ENCODE measurements around the gene EDN1. TPM values are rescaled to one million over a fixed set of nuclear protein-coding genes. Genes with fewer than 3 reads are reported as not detected.
A peak's percentile ranks its signal among the peaks of the same experiment; 100 is the strongest.

Gene EDN1
- total RNA-seq, 1 donor from 2014 or later: 0.26 TPM

DNA sequence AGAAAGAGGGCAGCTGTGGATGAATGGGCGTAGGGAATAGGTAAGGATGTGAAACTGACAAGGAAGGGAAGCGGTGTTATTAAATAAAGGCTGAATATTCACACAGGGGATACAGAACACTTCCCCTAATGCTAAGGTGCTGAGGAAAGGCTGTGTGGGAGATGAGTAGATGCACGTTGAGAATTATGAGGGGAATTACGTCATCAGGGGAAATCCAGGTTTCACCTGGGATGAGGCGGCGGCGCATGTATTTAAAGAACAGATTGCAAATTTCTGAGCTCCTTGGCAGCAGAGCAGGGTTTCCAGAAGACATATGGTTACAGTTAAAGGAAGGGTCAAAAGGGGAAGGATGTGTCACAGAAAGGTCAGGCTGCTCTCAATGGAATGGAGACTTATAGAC is 28.7 kb upstream of the EDN1 start:
- H3K27ac Mint-ChIP-seq: peak overlapping the region; percentile 1
- H3K27me3 Mint-ChIP-seq: peaks cover 12% of the 10 kb centered on the region
- peaks cover 6% of the 10 kb centered on the region for H3K4me1 Mint-ChIP-seq
- DNase-seq: no peak
- H3K9me3 Mint-ChIP-seq: peaks cover 8% of the 10 kb centered on the region
- intact Hi-C loops (cut with micrococcal nuclease): no loop called here
- H3K4me3 Mint-ChIP-seq: no peak overlapping the region
- no peaks in the 10 kb centered on the region for H3K36me3 Mint-ChIP-seq (ENCODE audit: low read depth)

DNA sequence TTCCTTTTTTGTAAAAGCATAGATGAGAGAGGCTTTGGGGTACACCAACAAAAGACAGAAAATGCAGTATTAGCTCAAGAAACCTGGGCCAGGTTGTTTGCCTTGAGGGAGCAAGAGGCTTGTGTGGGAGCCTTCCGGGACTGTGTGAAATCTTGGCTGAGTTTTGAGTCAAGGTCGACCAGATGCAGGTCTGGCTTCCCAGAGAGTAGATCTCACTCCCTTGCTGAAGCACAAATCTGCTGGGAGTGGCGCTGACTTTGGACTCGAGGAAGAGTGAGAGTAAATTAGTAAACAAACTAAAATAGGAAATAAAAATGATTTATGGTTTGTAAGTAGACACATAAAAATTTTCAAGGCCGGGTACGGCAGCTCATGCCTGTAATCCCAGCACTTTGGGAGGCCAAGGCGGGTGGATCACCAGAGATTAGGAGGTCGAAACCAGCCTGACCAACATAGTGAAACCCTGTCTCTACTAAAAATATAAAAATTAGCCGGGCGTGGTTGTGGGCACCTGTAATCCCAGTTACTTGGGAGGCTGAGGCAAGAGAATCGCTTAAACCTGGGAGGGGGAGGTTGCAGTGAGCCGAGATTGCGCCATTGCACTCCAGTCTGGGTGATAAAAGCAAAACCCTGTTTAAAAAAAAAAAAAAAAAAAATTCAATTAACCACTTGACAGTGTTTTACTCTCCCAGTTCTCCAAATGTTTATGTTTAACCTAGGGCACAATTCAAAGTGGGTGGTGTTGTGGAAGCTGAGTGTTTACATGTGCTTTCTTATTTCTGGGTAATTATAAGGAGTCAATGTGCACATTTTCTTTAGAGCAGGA is 27.7 kb upstream of the EDN1 start:
- no peak overlapping the region for H3K4me3 Mint-ChIP-seq
- DNase-seq: no peak
- H3K27me3 Mint-ChIP-seq: peaks cover 12% of the 10 kb centered on the region
- no peak overlapping the region for H3K27ac Mint-ChIP-seq
- peaks cover 11% of the 10 kb centered on the region for H3K4me1 Mint-ChIP-seq
- H3K9me3 Mint-ChIP-seq: peaks cover 8% of the 10 kb centered on the region
- no peaks in the 10 kb centered on the region for H3K36me3 Mint-ChIP-seq (ENCODE audit: low read depth)
- intact Hi-C loops (cut with micrococcal nuclease): no loop called here

DNA sequence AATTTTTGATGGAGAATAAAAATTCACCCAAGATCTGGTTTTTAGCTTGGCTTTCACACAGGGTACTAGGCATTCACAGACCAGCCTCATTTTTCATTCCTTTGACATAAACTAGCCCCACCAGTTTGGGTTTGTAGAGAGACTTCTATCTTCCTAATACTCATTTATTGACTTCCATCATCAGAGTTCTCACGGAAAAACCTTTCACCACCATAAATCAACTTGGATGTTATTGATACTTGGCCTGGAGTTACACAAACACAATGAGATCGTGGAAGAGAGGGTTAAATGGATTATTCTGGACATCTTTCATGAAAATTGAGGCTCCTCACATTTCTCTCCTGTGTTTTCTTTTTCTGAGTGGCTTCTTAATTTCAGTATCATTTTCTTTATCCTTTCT is 26.8 kb upstream of the EDN1 start:
- peaks cover 12% of the 10 kb centered on the region for H3K27me3 Mint-ChIP-seq
- H3K27ac Mint-ChIP-seq: no peak overlapping the region
- no peak for DNase-seq
- H3K4me1 Mint-ChIP-seq: peaks cover 13% of the 10 kb centered on the region
- no peaks in the 10 kb centered on the region for H3K36me3 Mint-ChIP-seq (ENCODE audit: low read depth)
- H3K9me3 Mint-ChIP-seq: peaks cover 8% of the 10 kb centered on the region
- no peak overlapping the region for H3K4me3 Mint-ChIP-seq
- intact Hi-C loops (cut with micrococcal nuclease): no loop called here

DNA sequence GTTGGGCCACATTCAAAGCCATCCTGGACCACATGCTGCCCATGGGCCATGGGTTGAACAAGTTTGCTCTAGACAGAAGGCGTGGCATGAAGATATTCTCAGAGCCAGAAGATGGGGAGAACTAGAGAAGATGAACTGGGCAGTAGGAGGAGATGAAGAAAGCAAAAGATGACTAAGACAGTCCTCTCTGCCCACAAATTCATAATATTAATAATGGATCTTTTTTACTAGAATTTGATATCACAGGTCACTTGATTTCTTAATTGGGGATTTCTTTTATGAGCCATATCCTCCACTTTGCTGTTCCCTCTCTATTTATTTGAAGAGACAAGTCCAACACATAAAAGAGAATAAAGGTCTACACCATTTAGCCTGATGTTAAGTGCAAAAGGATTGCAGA is 25.5 kb upstream of the EDN1 start:
- Mint-ChIP-seq H3K4me3 (no peak overlapping the region), H3K9me3 (peaks cover 8% of the 10 kb centered on the region), H3K27ac (no peak overlapping the region), H3K27me3 (peaks cover 12% of the 10 kb centered on the region), H3K4me1 (peaks cover 13% of the 10 kb centered on the region), H3K36me3 (ENCODE audit: low read depth) (peaks cover under 1% of the 10 kb centered on the region)
- intact Hi-C loops (cut with micrococcal nuclease): loop anchor here (5.0 kb wide), 1 partner anchor 32 kb away; no protein-coding TSS in a partner anchor
- DNase-seq: no peak

DNA sequence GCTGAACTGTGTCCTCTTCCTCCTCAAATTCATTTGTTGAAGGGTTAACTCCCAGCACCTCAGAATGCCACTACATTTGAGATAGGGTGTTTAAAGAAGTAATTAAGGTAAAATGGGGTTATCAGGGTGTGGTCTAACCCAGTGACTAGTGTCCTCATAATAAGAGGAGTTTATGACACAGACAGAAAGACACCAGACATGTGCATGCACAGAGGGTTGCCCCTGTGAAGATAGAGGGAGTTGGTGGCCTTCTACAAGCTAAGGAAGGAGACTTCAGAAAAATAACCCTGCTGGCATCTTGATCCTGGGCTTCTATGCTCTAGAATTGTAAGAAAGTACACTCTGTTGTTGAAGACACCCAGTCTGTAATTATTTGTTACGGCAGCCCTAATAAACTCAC is 24.9 kb upstream of the EDN1 start:
- Mint-ChIP-seq H3K4me3 (no peak overlapping the region), H3K36me3 (ENCODE audit: low read depth) (peaks cover 4% of the 10 kb centered on the region), H3K27me3 (peaks cover 11% of the 10 kb centered on the region), H3K4me1 (peaks cover 13% of the 10 kb centered on the region), H3K9me3 (peaks cover 11% of the 10 kb centered on the region), H3K27ac (no peak overlapping the region)
- DNase-seq: no peak
- intact Hi-C loops (cut with micrococcal nuclease): loop anchor here (5.0 kb wide), 1 partner anchor 33 kb away; no protein-coding TSS in a partner anchor

DNA sequence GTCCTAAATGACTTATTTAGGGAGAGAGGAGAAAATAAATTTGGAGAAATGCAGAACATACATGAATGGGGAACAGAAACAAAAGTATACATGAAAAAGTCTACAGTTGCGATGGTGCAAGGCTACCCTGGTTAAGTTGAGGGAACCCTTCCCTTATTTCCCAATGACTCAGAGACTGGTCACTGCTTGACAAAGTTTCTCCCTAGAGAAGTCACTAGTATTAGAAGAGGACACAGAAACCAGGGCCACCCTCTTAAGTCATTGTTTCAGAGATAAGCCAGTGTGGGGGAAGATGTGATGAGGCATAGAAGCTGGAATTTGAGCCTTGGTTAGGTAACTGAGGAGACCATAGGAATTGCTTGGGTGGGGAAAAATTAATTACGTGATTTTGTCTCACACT is 24.4 kb upstream of the EDN1 start:
- H3K4me3 Mint-ChIP-seq: no peak overlapping the region
- peaks cover 14% of the 10 kb centered on the region for H3K9me3 Mint-ChIP-seq
- intact Hi-C loops (cut with micrococcal nuclease): loop anchor here (5.0 kb wide), 1 partner anchor 33 kb away; no protein-coding TSS in a partner anchor
- no peak for DNase-seq
- no peak overlapping the region for H3K27ac Mint-ChIP-seq
- peaks cover 4% of the 10 kb centered on the region for H3K36me3 Mint-ChIP-seq (ENCODE audit: low read depth)
- H3K27me3 Mint-ChIP-seq: peaks cover 6% of the 10 kb centered on the region
- peaks cover 16% of the 10 kb centered on the region for H3K4me1 Mint-ChIP-seq

DNA sequence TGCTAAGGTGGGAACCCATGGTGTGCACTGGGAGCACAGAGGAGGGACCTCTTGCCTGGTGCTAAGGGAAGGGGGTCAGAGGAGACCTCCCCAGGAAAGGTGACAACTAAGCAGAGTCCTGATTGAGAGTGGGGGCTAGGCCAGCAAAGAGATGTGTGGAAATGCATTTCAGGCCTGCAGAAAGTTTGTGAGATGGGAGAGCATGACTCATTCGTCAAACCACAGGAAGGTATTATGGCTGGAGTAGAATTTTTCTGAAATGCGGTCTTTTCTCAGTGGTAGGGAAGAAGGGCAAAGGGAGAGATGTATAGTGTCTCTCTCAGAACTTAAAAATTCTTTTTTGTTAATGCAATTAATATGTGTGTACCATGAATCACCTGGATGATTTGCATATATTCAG is 23.6 kb upstream of the EDN1 start:
- no peak overlapping the region for H3K27ac Mint-ChIP-seq
- H3K4me3 Mint-ChIP-seq: no peak overlapping the region
- peaks cover 19% of the 10 kb centered on the region for H3K4me1 Mint-ChIP-seq
- H3K9me3 Mint-ChIP-seq: peaks cover 19% of the 10 kb centered on the region
- H3K36me3 Mint-ChIP-seq (ENCODE audit: low read depth): peaks cover 4% of the 10 kb centered on the region
- intact Hi-C loops (cut with micrococcal nuclease): loop anchor here (5.0 kb wide), 1 partner anchor 34 kb away; no protein-coding TSS in a partner anchor
- H3K27me3 Mint-ChIP-seq: peaks cover 6% of the 10 kb centered on the region
- no peak for DNase-seq

DNA sequence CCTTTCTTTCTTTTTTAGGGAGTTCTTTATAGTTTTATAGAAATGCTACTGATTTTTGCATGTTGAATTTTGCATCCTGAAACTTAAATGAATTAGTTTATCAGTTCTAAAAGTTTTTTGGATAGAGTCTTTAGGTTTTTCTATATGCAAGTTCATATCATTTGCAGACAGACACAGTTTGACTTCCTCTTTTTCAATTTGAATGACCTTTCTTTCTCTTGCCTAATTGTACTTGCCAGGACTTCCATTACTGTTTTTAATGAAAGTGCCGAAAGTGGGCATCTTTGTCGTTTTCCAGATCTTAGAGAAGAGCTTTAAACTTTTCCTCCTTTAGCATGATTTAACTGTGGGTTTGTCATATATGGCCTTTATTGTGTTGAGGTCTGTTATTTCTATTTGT is 21.1 kb upstream of the EDN1 start:
- Mint-ChIP-seq H3K9me3 (peaks cover 20% of the 10 kb centered on the region), H3K27ac (no peak overlapping the region), H3K27me3 (peaks cover 3% of the 10 kb centered on the region), H3K36me3 (ENCODE audit: low read depth) (peaks cover 5% of the 10 kb centered on the region), H3K4me3 (no peak overlapping the region), H3K4me1 (peaks cover 19% of the 10 kb centered on the region)
- intact Hi-C loops (cut with micrococcal nuclease): loop anchor here (5.0 kb wide), 1 partner anchor 37 kb away; no protein-coding TSS in a partner anchor
- DNase-seq: no peak

DNA sequence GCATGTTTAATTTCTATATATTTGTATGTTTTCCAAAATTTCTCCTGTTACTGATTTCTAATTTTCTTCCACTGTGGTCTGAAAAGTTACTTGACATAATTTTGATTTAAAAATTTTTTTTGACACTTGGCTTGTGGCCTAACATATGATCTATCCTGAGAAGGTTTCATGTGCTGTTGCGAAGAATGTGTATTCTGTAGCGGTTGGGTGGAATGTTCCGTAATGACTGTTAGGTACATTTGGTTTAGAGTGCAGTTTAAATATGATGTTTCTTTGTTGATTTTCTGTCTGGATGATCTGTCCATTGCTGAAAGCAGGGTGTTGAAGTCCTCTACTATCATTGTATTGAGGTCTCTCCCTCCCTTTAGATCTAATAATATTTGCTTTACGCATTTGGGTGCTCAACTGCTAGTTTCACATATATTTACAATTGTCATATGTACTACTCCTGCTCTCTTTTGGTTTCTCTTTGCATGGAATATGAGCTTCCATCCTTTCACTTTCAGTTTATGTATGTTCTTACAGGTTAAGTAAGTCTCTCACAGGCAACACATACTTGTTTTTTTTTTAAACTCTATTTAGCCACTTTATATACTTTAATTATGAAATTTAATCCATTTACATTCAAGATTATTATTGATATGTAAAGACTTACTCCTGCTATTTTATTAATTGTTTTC is 19.5 kb upstream of the EDN1 start:
- peaks cover 25% of the 10 kb centered on the region for H3K9me3 Mint-ChIP-seq
- peaks cover 5% of the 10 kb centered on the region for H3K36me3 Mint-ChIP-seq (ENCODE audit: low read depth)
- no peak overlapping the region for H3K27ac Mint-ChIP-seq
- peak overlapping the region; percentile 13 for H3K4me3 Mint-ChIP-seq
- no peaks in the 10 kb centered on the region for H3K27me3 Mint-ChIP-seq
- peaks cover 24% of the 10 kb centered on the region for H3K4me1 Mint-ChIP-seq
- DNase-seq: no peak
- intact Hi-C loops (cut with micrococcal nuclease): no loop called here

DNA sequence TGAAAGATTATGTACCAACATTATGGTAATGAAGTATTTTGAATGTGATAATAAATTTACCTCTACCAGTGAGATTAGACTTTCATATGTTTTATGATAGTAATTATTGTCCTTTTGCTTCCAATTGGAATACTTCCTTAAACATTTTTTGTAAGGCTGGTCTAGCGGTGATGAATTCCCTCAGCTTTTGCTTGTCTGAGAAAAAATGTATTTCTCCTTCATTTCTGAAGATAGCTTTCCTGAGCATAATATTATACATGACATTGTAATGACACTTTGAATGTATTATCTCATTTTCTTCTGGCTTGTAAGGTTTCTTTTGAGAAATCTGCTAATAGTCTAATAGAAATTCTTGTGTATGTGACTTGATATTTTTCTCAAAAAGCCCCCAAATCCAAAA is 18.6 kb upstream of the EDN1 start:
- DNase-seq: no peak
- intact Hi-C loops (cut with micrococcal nuclease): no loop called here
- peaks cover 16% of the 10 kb centered on the region for H3K4me1 Mint-ChIP-seq
- peaks cover 25% of the 10 kb centered on the region for H3K9me3 Mint-ChIP-seq
- peaks cover 5% of the 10 kb centered on the region for H3K36me3 Mint-ChIP-seq (ENCODE audit: low read depth)
- no peak overlapping the region for H3K4me3 Mint-ChIP-seq
- no peak overlapping the region for H3K27ac Mint-ChIP-seq
- no peaks in the 10 kb centered on the region for H3K27me3 Mint-ChIP-seq

DNA sequence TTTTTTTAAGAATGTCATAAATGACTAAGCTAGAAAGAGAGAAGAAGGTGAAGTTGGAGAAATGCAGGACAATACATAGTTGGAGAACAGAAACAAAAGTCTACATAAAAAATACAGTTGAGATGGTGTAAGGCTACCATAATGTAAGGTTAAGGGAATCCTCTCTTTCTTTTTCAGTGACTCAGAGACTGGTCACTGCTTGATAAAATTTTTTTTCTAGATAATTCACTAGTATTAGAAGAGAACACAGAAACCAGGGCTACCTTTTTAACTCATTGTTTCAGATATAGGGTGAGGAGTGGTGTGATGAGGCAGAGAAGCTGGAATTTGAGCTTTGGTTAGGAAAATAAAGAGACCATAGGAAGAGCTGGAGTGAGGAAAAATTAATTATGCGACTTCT is 18.2 kb upstream of the EDN1 start:
- Mint-ChIP-seq H3K4me3 (no peak overlapping the region), H3K4me1 (peaks cover 15% of the 10 kb centered on the region), H3K9me3 (peaks cover 25% of the 10 kb centered on the region), H3K27ac (no peak overlapping the region), H3K36me3 (ENCODE audit: low read depth) (peaks cover 5% of the 10 kb centered on the region), H3K27me3 (no peaks in the 10 kb centered on the region)
- DNase-seq: no peak
- intact Hi-C loops (cut with micrococcal nuclease): no loop called here

DNA sequence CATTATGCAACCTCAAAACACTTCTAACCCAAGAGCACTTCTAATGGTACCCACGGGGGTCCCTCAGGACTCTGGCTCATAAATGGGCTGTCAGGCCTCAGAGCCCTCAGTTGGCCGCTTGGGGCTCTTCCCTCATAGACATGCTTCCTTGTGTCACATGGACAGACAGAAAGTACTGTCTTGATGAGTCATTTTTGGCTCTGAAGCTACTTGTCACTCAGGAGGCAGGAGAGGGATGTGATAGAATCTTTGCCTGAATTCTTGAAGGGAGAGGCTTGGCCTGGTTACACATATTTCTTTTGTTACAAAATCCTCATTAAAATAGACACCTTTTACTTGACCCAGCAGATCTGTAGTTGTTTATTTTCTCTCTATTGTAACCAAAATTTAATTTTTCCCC is 15.1 kb upstream of the EDN1 start:
- intact Hi-C loops (cut with micrococcal nuclease): no loop called here
- H3K4me1 Mint-ChIP-seq: peaks cover 22% of the 10 kb centered on the region
- peaks cover 27% of the 10 kb centered on the region for H3K9me3 Mint-ChIP-seq
- peaks cover 4% of the 10 kb centered on the region for H3K27me3 Mint-ChIP-seq
- H3K27ac Mint-ChIP-seq: no peak overlapping the region
- H3K4me3 Mint-ChIP-seq: no peak overlapping the region
- peaks cover 2% of the 10 kb centered on the region for H3K36me3 Mint-ChIP-seq (ENCODE audit: low read depth)
- DNase-seq: no peak

DNA sequence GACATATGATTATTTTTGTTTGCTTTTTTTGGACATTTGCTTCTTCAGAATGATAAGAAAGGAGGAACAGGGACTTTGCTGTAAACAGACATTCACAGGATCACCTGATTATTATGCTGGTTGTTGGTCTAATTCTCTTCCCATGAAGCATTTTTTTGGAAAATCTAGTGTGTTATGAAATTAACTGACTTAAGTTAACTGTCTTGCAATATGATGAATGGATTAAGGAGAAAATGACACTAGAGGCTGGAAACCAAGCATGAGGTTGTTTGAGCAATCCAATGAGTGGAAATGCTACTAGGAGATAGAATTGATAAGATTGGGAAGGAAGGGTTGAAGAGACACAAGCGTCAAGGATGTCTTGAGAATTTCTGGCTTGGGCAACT is 13.2 kb upstream of the EDN1 start:
- DNase-seq: no peak
- Mint-ChIP-seq H3K4me1 (peaks cover 16% of the 10 kb centered on the region), H3K27me3 (peaks cover 5% of the 10 kb centered on the region), H3K36me3 (ENCODE audit: low read depth) (peaks cover 2% of the 10 kb centered on the region), H3K27ac (no peak overlapping the region), H3K4me3 (no peak overlapping the region), H3K9me3 (peaks cover 17% of the 10 kb centered on the region)
- intact Hi-C loops (cut with micrococcal nuclease): no loop called here

DNA sequence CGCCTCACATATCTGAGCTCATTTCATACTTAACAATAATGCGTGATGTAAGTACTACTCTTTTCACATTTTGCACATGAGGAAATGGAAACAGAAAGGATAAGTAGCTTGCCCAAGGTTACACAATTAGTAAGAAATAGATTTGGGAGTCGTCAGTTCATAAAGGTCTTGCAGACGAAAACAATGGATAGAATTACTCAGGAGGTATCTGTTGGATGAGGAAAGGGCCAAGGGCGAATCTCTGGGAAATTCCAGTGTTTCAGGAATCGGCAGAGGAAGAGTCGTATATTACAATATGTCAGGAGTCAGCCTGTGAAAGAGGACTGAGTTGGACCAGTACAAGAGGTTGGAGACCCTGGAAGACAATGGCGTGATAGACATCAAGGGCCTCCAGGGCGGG is 12.8 kb upstream of the EDN1 start:
- H3K4me1 Mint-ChIP-seq: peaks cover 16% of the 10 kb centered on the region
- no peak overlapping the region for H3K4me3 Mint-ChIP-seq
- H3K9me3 Mint-ChIP-seq: peaks cover 14% of the 10 kb centered on the region
- H3K36me3 Mint-ChIP-seq (ENCODE audit: low read depth): no peaks in the 10 kb centered on the region
- intact Hi-C loops (cut with micrococcal nuclease): no loop called here
- DNase-seq: no peak
- H3K27me3 Mint-ChIP-seq: peaks cover 6% of the 10 kb centered on the region
- no peak overlapping the region for H3K27ac Mint-ChIP-seq
